Stimulated activated CD4-positive, alpha-beta T cell treated with anti-CD3 and anti-CD28 coated beads, Interleukin-2, amount 100 ng/mL, for 4 hours (primary cell): ENCODE results near the gene ONECUT3.
A peak's percentile ranks its signal among the peaks of the same experiment; 100 is the strongest.
"Not testable (repeated sequence)": the region's sequence is repeated elsewhere in the genome, so short reads cannot be mapped to it uniquely, and the experiment has no call there.

ENCODE experiments used
- DNase-seq: peaks from one replicate; pipeline ENCODE4 v3.0.0-alpha.2; 2020; ENCODE audit warnings: low read depth

Gene ONECUT3

DNA sequence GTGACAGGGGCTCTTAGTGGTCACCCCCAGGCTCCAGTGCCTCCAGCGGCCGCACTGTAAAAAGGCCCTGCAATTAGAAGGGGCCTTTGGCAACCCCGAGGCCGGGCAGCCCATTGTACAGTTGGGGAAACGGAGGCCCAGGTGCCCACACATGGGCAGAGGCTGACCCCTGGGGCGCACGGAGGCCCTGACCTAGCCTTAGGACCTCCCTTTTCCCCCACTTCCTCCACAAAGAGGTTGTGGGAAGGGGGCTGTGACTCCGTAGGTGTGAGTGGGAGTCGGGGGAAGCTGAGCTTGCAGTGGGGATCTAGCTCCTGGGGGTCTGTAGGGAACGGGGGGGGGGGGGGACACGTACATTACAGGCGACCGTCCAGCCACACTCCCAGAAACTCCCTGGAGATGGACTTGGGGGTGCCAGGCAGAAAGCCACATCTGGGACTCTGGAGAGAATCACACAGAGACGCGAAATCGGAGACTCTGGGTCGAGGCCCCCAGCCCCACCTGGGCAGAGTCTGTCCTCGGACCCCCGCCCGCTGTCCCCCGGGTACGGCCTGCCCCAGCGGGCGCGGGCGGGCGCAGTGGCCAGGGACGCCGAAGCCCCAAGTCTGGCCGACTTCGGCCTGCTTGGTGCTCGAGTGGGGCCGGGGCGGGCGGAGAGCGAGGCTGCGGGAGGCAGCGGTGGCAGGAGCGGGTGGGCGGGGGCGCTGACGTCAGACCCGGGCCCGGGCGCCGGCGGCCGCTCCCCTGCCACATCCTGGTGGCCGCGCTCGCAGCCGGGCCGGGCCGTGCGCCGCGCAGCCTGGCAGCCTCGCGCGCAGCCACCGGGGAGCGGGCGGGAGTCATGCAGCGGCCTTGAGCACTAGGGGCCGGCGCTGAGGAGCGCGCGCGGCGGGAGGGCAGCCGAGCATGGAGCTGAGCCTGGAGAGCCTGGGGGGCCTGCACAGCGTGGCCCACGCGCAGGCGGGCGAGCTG lies at the start of gene ONECUT3:
TSS of gene ONECUT3 (plus strand) at position 750 of the 972 bp plus-strand sequence. CDS start at position 907, 157 bp downstream.
- no peak for DNase-seq

GRCh38 chr19:1704339-1704738 lies 49.0 kb upstream of the ONECUT3 start:
- no peak for DNase-seq

GRCh38 chr19:1705367-1705766 lies 47.9 kb upstream of the ONECUT3 start:
- no peak for DNase-seq

- not testable (repeated sequence) for DNase-seq
Observed at GRCh38 chr19:1706646-1707045, 46.7 kb upstream of the ONECUT3 start.

- no peak for DNase-seq
Observed at GRCh38 chr19:1707240-1707639, 46.1 kb upstream of the ONECUT3 start.

GRCh38 chr19:1713170-1713569 lies 40.1 kb upstream of the ONECUT3 start:
- DNase-seq = no peak

GRCh38 chr19:1715540-1715939 lies 37.8 kb upstream of the ONECUT3 start:
- no peak for DNase-seq

- no peak for DNase-seq
Observed at GRCh38 chr19:1717200-1717969, 35.9 kb upstream of the ONECUT3 start.

- no peak for DNase-seq
Observed at GRCh38 chr19:1717970-1718264, 35.4 kb upstream of the ONECUT3 start.

GRCh38 chr19:1718420-1719291 lies 34.6 kb upstream of the ONECUT3 start:
- DNase-seq = no peak

DNA sequence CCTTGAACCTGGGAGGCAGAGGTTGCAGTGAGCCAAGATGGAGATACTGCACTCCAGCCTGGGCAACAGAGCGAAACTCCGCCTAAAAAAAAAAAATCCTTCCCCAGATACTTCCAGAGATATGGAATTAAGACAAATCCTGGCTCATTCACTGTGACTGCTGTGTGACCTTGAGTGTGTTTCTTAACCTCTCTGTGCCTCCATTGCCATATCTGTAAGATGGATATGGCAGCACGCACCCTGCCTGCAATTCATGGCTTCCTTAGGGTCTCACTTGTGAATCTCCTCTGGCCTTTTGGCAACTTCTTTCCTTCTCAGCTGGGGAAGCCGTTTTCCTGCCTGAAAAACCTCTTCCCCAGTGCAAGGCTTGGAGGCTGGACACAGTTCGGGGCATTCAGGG lies 33.8 kb upstream of the ONECUT3 start:
- no peak for DNase-seq

- no peak for DNase-seq
Observed at GRCh38 chr19:1720237-1720636, 33.1 kb upstream of the ONECUT3 start.

- peak; percentile 7 for DNase-seq
Observed at GRCh38 chr19:1725100-1726064, 27.9 kb upstream of the ONECUT3 start.

- no peak for DNase-seq
Observed at GRCh38 chr19:1728816-1729567, 24.3 kb upstream of the ONECUT3 start.

GRCh38 chr19:1729568-1729925 lies 23.8 kb upstream of the ONECUT3 start:
- no peak for DNase-seq

DNA sequence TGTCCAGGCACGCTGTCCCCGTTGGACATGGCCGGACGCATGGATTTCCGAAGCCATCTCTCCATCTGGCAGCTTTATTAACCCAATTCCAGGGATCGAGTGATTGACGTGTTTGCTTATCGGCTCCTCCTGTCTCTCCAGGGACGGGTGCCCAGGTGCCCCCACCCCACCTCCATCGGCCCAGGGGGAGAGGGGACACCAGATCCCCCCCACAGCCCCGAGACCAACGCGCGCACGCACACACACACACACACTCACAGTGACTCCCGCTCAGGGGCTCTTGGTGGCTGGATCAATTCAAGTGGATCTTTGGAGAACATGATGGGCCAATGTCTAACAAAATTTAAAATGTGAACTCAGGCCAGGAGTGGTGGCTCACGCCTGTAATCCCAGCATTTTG lies 23.1 kb upstream of the ONECUT3 start:
- no peak for DNase-seq

- DNase-seq = no peak
Observed at GRCh38 chr19:1734321-1734966, 18.9 kb upstream of the ONECUT3 start.

DNA sequence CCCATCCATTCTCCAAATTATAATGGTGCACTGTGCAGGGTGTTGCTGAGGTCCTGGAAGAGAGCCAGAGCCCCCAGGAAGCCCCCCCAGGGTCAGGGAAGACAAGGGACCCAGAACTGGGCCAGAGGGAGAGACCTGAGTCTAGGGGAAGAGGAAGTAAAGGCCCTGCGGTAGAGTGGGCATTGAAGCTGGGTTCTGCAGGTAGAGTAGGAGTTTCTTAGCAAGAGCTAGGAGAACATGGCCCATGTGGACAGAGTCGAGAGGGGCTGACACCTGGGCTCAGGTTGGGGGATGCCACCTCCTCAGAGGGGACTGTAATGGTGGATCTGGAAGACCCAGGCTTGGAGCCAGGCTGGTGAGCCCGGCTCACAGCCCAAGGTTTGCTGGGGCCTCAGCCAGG lies 17.0 kb upstream of the ONECUT3 start:
- DNase-seq = no peak

- DNase-seq = no peak
Observed at GRCh38 chr19:1736927-1737326, 16.4 kb upstream of the ONECUT3 start.
